Keratinocyte (primary cell): ENCODE results near the gene RHOXF2B. TPM values are rescaled to one million over a fixed set of nuclear protein-coding genes. Genes with fewer than 3 reads are reported as not detected.
A peak's percentile ranks its signal among the peaks of the same experiment; 100 is the strongest.

Source experiments
- DNase-seq: peaks from one replicate; pipeline ENCODE4 v3.0.0-alpha.2; 2011; ENCODE audit warnings: low read depth, missing footprints, low spot score
- FAIRE-seq: peaks from 2 replicates; lab custom pipeline; 2011; peaks lifted over from hg19 to GRCh38; lab: Jason Lieb, UNC
- H2AFZ ChIP-seq: 2 replicates; pipeline ENCODE4 v1.6.0; 2012; ENCODE audit warnings: low read length, control low read depth, inconsistent platforms; ENCODE audit not compliant: control insufficient read depth
- H3K27ac ChIP-seq: 2 replicates; pipeline ENCODE4 v1.5.1; 2011; ENCODE audit warnings: low read length; ENCODE audit not compliant: control insufficient read depth, insufficient read depth
- H3K27me3 ChIP-seq: 3 replicates; pipeline ENCODE4 v1.6.0; 2011; ENCODE audit warnings: low read length; ENCODE audit not compliant: control insufficient read depth, insufficient read depth; ENCODE audit errors: extremely low read depth
- H3K36me3 ChIP-seq, 2 experiments: 2 replicates in 1 of 2; 3 replicates in 1 of 2; pipeline ENCODE4 v1.5.1; 2011; ENCODE audit warnings: low read length in 2 of 2, mild to moderate bottlenecking in 1 of 2; ENCODE audit not compliant: control insufficient read depth in 2 of 2, insufficient read depth in 2 of 2; ENCODE audit errors: extremely low read depth in 1 of 2
- H3K4me1 ChIP-seq: 3 replicates; pipeline ENCODE4 v1.5.1; 2011; ENCODE audit warnings: low read length; ENCODE audit not compliant: control insufficient read depth, insufficient read depth; ENCODE audit errors: extremely low read depth
- H3K4me2 ChIP-seq: 3 replicates; pipeline ENCODE4 v1.6.0; 2011; ENCODE audit warnings: low read depth, low read length; ENCODE audit not compliant: control insufficient read depth, insufficient read depth; ENCODE audit errors: extremely low read depth
- H3K4me3 ChIP-seq, 3 experiments: fragments of 200-600 bp in 1 of 3; sonication (generic) in 1 of 3; 2 replicates in 2 of 3; 3 replicates in 1 of 3; pipeline ENCODE4 v1.5.1; 2011 to 2016; ENCODE audit warnings: low read length in 3 of 3, mild to moderate bottlenecking in 3 of 3, control low read depth in 2 of 3, inconsistent platforms in 1 of 3, low read depth in 1 of 3, mixed read lengths in 1 of 3, mixed run types in 1 of 3, moderate library complexity in 1 of 3; ENCODE audit not compliant: control insufficient read depth in 2 of 3, insufficient read depth in 2 of 3; ENCODE audit errors: extremely low read depth in 1 of 3
- H3K79me2 ChIP-seq: 2 replicates; pipeline ENCODE4 v1.6.0; 2012; ENCODE audit warnings: low read length; ENCODE audit not compliant: control insufficient read depth, insufficient read depth
- H3K9ac ChIP-seq: 3 replicates; pipeline ENCODE4 v1.6.0; 2011; ENCODE audit warnings: low read length; ENCODE audit not compliant: control insufficient read depth, insufficient read depth; ENCODE audit errors: extremely low read depth
- H3K9me1 ChIP-seq: 3 replicates; pipeline ENCODE4 v1.6.0; 2011; ENCODE audit warnings: low read length; ENCODE audit not compliant: control insufficient read depth, insufficient read depth; ENCODE audit errors: extremely low read depth
- H3K9me3 ChIP-seq: 2 replicates; pipeline ENCODE4 v1.5.1; 2012; ENCODE audit warnings: low read depth, low read length; ENCODE audit not compliant: control insufficient read depth
- H4K20me1 ChIP-seq: 3 replicates; pipeline ENCODE4 v1.6.0; 2011; ENCODE audit warnings: low read length; ENCODE audit not compliant: control insufficient read depth, insufficient read depth; ENCODE audit errors: extremely low read depth
- CTCF ChIP-seq, 3 experiments: IDR thresholded peaks in 1 of 3; conservative IDR thresholded peaks in 1 of 3; optimal IDR thresholded peaks in 1 of 3; 2 replicates in 2 of 3; 3 replicates in 1 of 3; pipeline versions ENCODE3 to v1.5.1; 2011; ENCODE audit warnings: low read length in 3 of 3, mild to moderate bottlenecking in 3 of 3, moderate library complexity in 2 of 3, control low read depth in 1 of 3, inconsistent platforms in 1 of 3; ENCODE audit not compliant: insufficient read depth in 2 of 3; ENCODE audit errors: extremely low read depth in 1 of 3
- EZH2 ChIP-seq: IDR thresholded peaks from one replicate; pipeline ENCODE4 v1.6.1; 2012; ENCODE audit warnings: inconsistent platforms, mild to moderate bottlenecking, low read length, moderate library complexity
- dilution Hi-C: fragments of 300-500 bp; cut with MboI; formaldehyde crosslinking; loops from one replicate; pipeline ENCODE4 v1.7.0; 2020; ENCODE audit warnings: low sequenced_read_pairs; ENCODE audit not compliant: extremely low pct_ligation_motif_present
- polyA plus RNA-seq, 5 experiments: library from polyadenylated mRNA; depleted of rRNA in 3 of 5; stranded (reverse) in 3 of 5; stranded (forward) in 1 of 5; unstranded in 1 of 5; fragments of >200 nt; gene quantifications; 1 replicate in 1 of 5; 2 replicates in 3 of 5; 3 replicates in 1 of 5; pipeline versions ENCODE4 v1.2.1 to v1.2.3, GENCODE V29; 2011 to 2012; ENCODE audit warnings: missing spikeins in 2 of 5, low read depth in 1 of 5, low replicate concordance in 1 of 5

The RHOXF2B gene
- polyA plus RNA-seq, 1 donor (not counting 4 experiments of a cell fraction or from before 2014, with no cell fraction given): 0.03 TPM

GRCh38 chrX:120029354-120029753 is 48.1 kb downstream of the RHOXF2B start:
- H3K4me3 ChIP-seq: no peak overlapping the region
- dilution Hi-C loops: no loop called here
- no peaks in the 10 kb centered on the region for H3K36me3 ChIP-seq
- no peaks in the 10 kb centered on the region for H3K27me3 ChIP-seq
- no peaks in the 10 kb centered on the region for H3K79me2 ChIP-seq
- H3K4me2 ChIP-seq: no peak overlapping the region
- H4K20me1 ChIP-seq: no peaks in the 10 kb centered on the region
- no peak overlapping the region for H3K27ac ChIP-seq
- TF ChIP-seq CTCF (optimal IDR thresholded peaks at IDR 0.05 in 1 of 3, IDR thresholded peaks at IDR 0.05 in 1 of 3, conservative IDR thresholded peaks at IDR 0.05 in 1 of 3; ENCODE audit: extremely low read depth in 1 of 3, insufficient read depth in 2 of 3, low read length in 3 of 3) (peak in 1 of 3 experiments; percentile 33), EZH2 (no peak)
- no peak overlapping the region for H3K9ac ChIP-seq
- DNase-seq (no peak), FAIRE-seq (no peak)
- H3K4me1 ChIP-seq: no peaks in the 10 kb centered on the region
- no peaks in the 10 kb centered on the region for H3K9me1 ChIP-seq
- no peak overlapping the region for H2AFZ ChIP-seq
- no peaks in the 10 kb centered on the region for H3K9me3 ChIP-seq

- Histone ChIP-seq H3K9me3 (no peaks in the 10 kb centered on the region), H3K9ac (no peak overlapping the region), H3K4me1 (no peaks in the 10 kb centered on the region), H3K79me2 (no peaks in the 10 kb centered on the region), H3K36me3 (no peaks in the 10 kb centered on the region), H3K27me3 (no peaks in the 10 kb centered on the region), H3K4me2 (no peak overlapping the region), H4K20me1 (no peaks in the 10 kb centered on the region), H3K4me3 (no peak overlapping the region), H3K9me1 (no peaks in the 10 kb centered on the region), H2AFZ (no peak overlapping the region), H3K27ac (no peak overlapping the region)
- DNase-seq (no peak), FAIRE-seq (no peak)
- dilution Hi-C loops: no loop called here
- TF ChIP-seq CTCF (optimal IDR thresholded peaks at IDR 0.05 in 1 of 3, IDR thresholded peaks at IDR 0.05 in 1 of 3, conservative IDR thresholded peaks at IDR 0.05 in 1 of 3; ENCODE audit: extremely low read depth in 1 of 3, insufficient read depth in 2 of 3, low read length in 3 of 3) (no peak), EZH2 (no peak)
Observed at GRCh38 chrX:120023259-120023658, 54.2 kb downstream of the RHOXF2B start.
